ENCODE measurements around the gene MOV10L1. TPM values are rescaled to one million over a fixed set of nuclear protein-coding genes. Genes with fewer than 3 reads are reported as not detected.
"Not testable (repeated sequence)": the region's sequence is repeated elsewhere in the genome, so short reads cannot be mapped to it uniquely, and the experiment has no call there.

Gene MOV10L1
- total RNA-seq, 1 donor from 2014 or later = not detected

DNA sequence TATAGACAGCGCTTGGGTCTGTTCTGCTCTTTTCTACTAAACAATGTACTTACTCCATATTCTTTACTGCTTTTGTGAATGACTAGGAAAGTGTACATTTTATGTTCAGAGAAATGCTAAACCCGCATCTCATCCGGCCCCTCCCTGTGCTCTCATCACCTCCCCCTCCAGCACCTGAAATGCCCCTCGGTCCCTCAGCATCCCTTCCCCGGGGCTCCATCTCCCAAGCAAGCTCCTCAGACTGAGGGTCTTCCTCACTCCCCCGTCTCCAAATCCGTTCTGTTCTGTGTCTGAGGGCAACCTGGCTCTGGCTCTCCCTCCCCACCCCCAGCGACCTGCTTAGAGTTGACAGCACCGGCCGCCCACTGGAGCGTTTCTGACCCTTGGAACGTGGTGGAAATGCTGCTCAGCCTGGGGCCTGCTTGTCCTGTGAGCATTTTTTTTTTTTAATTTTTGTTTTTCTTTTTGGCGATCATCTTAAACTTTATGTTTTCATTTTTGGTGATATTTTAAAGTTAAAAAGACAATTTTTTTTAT lies 112.4 kb downstream of the MOV10L1 start:
- no peak for TF ChIP-seq CTCF (IDR thresholded peaks at IDR 0.05)
- Histone ChIP-seq H3K27ac (no peak overlapping the region), H3K4me1 (peaks cover 13 to 14% of the 10 kb centered on the region in 2 donors), H3K4me3 (peak overlapping the region; percentile 76 to 88), H3K9me3 (no peaks in the 10 kb centered on the region), H3K36me3 (peaks cover 22 to 25% of the 10 kb centered on the region in 2 donors), H3K27me3 (no peaks in the 10 kb centered on the region)
- DNase-seq (ENCODE audit: low spot score in 2 of 2) = no peak
- intact Hi-C loops (cut with DNase I) = loop anchor here (5.0 kb wide), 4 partner anchors 40 to 350 kb away; partner anchors contain the start of genes LMF2, NCAPH2 and ZBED4

DNA sequence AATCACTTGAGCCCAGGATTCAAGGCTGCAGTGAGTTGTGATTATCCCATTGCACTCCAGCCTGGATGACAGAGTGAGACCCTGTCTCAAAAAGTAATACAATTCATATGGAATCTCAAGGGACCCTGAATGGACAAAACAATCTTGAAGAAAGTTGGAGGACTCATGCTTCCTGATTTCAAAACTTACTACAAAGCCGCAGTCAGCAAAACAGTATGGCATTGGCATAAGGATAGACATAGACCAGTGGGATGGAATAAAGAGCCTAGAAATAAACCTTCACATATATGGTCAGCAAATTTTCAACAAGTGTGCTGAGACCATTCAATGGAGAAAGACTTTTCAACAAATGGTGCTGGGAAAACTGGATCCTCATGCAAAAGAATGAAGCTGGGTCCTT lies 113.5 kb downstream of the MOV10L1 start:
- TF ChIP-seq CTCF (IDR thresholded peaks at IDR 0.05) = no peak
- Histone ChIP-seq H3K27ac (no peak overlapping the region), H3K9me3 (no peaks in the 10 kb centered on the region), H3K36me3 (peaks cover 22 to 23% of the 10 kb centered on the region in 2 donors), H3K27me3 (no peaks in the 10 kb centered on the region), H3K4me3 (no peak overlapping the region), H3K4me1 (peaks cover 13 to 14% of the 10 kb centered on the region in 2 donors)
- intact Hi-C loops (cut with DNase I) = loop anchor here (5.0 kb wide), 4 partner anchors 39 to 351 kb away; partner anchors contain the start of genes LMF2, NCAPH2 and ZBED4
- no peak for DNase-seq (ENCODE audit: low spot score in 2 of 2)

DNA sequence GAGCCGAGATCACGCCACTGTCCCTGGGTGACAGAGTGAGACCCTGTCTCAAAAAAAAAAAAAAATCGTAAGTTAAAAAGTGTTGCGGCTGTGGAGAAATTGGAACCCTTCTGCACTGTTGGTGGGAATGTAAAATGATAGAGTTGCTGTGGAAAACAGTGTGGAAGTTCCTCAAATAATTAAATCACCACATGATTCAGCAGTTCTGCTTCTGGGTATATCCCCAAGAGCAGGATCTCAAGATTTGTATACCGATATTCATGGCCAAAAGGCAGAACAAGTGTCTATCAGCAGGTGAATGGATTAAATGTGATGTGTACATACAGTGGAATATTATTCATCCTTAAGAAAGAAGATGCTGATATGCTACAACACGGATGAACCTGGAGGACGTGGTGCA lies 114.8 kb downstream of the MOV10L1 start:
- H3K27ac ChIP-seq = no peak overlapping the region
- no peaks in the 10 kb centered on the region for H3K27me3 ChIP-seq
- H3K36me3 ChIP-seq = peaks cover 26 to 31% of the 10 kb centered on the region in 2 donors
- no peaks in the 10 kb centered on the region for H3K9me3 ChIP-seq
- intact Hi-C loops (cut with DNase I) = loop anchor here (5.0 kb wide), 4 partner anchors 38 to 352 kb away; partner anchors contain the start of genes LMF2, NCAPH2 and ZBED4
- peaks cover 13 to 14% of the 10 kb centered on the region in 2 donors for H3K4me1 ChIP-seq
- TF ChIP-seq CTCF (IDR thresholded peaks at IDR 0.05) = no peak
- H3K4me3 ChIP-seq = no peak overlapping the region
- DNase-seq (ENCODE audit: low spot score in 2 of 2) = no peak

GRCh38 chr22:50204998-50205397 lies 115.2 kb downstream of the MOV10L1 start:
- H3K4me3 ChIP-seq; H3K9me3 ChIP-seq; H3K4me1 ChIP-seq; DNase-seq (ENCODE audit: low spot score in 2 of 2); H3K27me3 ChIP-seq; H3K27ac ChIP-seq: not testable (repeated sequence)
- intact Hi-C loops (cut with DNase I) = loop anchor here (5.0 kb wide), 4 partner anchors 37 to 353 kb away; partner anchors contain the start of genes LMF2, NCAPH2 and ZBED4
- H3K36me3 ChIP-seq = peaks cover 27 to 31% of the 10 kb centered on the region in 2 donors

- intact Hi-C loops (cut with DNase I) = no loop called here
- Histone ChIP-seq H3K4me1 (peaks cover 7 to 10% of the 10 kb centered on the region in 2 donors), H3K4me3 (no peak overlapping the region), H3K36me3 (peaks cover 37 to 40% of the 10 kb centered on the region in 2 donors), H3K27ac (no peak overlapping the region), H3K27me3 (no peaks in the 10 kb centered on the region), H3K9me3 (no peaks in the 10 kb centered on the region)
- TF ChIP-seq CTCF (IDR thresholded peaks at IDR 0.05) = no peak
- no peak for DNase-seq (ENCODE audit: low spot score in 2 of 2)
Measured at GRCh38 chr22:50205781-50206569, 116.2 kb downstream of the MOV10L1 start.

GRCh38 chr22:50206599-50206998 lies 116.8 kb downstream of the MOV10L1 start:
- H3K4me1 ChIP-seq = peaks cover 6 to 7% of the 10 kb centered on the region in 2 donors
- no peaks in the 10 kb centered on the region for H3K27me3 ChIP-seq
- intact Hi-C loops (cut with DNase I) = no loop called here
- TF ChIP-seq CTCF (IDR thresholded peaks at IDR 0.05) = peak in 1 of 3 experiments; percentile 14
- H3K36me3 ChIP-seq = peaks cover 39 to 46% of the 10 kb centered on the region in 2 donors
- no peaks in the 10 kb centered on the region for H3K9me3 ChIP-seq
- no peak overlapping the region for H3K4me3 ChIP-seq
- H3K27ac ChIP-seq = no peak overlapping the region
- DNase-seq (ENCODE audit: low spot score in 2 of 2) = no peak

Measured in ascending aorta (tissue), 2 donors.